ENCODE measurements around the gene SPRR1B.
"Not testable (repeated sequence)": the region's sequence is repeated elsewhere in the genome, so short reads cannot be mapped to it uniquely, and the experiment has no call there.

Gene SPRR1B

GRCh38 chr1:153040950-153041631 is 10.1 kb downstream of the SPRR1B start, which contains the start of gene SPRR2D:
TSS of gene SPRR2D (minus strand) at chr1:153041120. CDS start at chr1:153040346, 774 bp downstream.
- DNase-seq = no peak

- DNase-seq = no peak
These were observed 18.2 kb downstream of the SPRR1B start for GRCh38 chr1:153049211-153049610.

GRCh38 chr1:153056111-153056510 is 25.1 kb downstream of the SPRR1B start:
- DNase-seq = not testable (repeated sequence)

GRCh38 chr1:153057375-153057774 is 26.4 kb downstream of the SPRR1B start, which contains the start of gene SPRR2A:
TSS of gene SPRR2A (minus strand) at chr1:153057512. CDS start at chr1:153056735, 777 bp downstream.
- no peak for DNase-seq

- no peak for DNase-seq
These were observed 27.2 kb downstream of the SPRR1B start for GRCh38 chr1:153058154-153058553.

DNA sequence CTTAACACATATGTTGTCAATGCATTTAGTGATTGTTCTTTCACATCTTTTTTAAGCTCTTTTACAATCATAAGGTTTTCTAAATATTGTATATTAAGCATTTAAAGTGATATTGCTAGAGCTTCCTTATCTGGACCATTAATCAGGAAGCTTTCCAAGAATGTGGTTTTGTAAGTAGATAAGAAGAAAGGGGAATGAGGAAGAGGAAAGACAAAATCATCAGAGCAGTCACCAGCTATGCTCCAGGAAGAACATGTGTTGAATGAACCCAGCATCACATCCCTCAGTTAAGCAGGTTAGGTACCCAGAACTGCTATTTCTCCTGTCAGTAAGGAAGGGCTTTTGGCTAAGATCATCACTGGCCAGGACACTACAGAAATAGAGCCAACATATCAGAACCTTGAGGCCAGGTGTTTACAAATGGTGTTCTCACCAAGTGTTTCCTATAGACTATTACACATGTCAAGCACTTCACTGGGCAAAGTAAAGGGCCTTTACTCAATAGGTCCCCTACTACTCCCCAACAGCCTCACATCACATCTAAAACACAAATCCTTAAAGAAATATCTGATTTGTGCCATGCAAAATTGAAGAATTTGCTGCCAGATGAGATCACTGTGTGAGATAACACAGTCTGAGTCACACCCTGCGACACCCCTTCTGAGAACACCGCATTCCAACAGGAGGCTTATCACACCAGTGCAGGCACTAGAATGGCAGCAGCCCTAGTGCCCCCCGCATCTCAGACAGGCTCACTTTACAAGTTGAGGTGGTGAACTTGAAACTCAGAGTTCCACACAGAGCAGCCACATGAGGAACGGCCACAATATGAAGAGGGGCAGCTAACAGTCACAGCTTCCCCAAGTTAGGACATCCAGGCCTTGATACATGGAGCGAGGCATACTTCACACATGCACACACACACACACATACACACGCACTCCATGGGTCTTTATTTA is 28.1 kb downstream of the SPRR1B start:
- DNase-seq = no peak

GRCh38 chr1:153070243-153070642 is 39.2 kb downstream of the SPRR1B start:
- no peak for DNase-seq

GRCh38 chr1:153071511-153071910 is 40.5 kb downstream of the SPRR1B start, which contains the start of gene SPRR2B:
TSS of gene SPRR2B (minus strand) at chr1:153071611. CDS start at chr1:153070839, 772 bp downstream.
- DNase-seq = no peak

- no peak for DNase-seq
These were observed 42.1 kb downstream of the SPRR1B start for GRCh38 chr1:153072806-153073726.

- DNase-seq = no peak
These were observed 50.7 kb downstream of the SPRR1B start for GRCh38 chr1:153081736-153082135.
